Cardiac muscle cell (in vitro differentiated cells and primary cell): ENCODE results near the gene FAM193A. TPM values are rescaled to one million over a fixed set of nuclear protein-coding genes. Genes with fewer than 3 reads are reported as not detected.
"Not testable (repeated sequence)": the region's sequence is repeated elsewhere in the genome, so short reads cannot be mapped to it uniquely, and the experiment has no call there.

ENCODE experiments used
- DNase-seq, 2 donors: peaks; one replicate each; pipeline versions ENCODE4 v3.0.0 to v3.0.0-alpha.2; 2010 to 2017; ENCODE audit warnings: low read depth in 1 of 2, low spot score in 1 of 2
- H3K27ac ChIP-seq: fragments of 200-600 bp; sonication (generic); 2 replicates; pipeline ENCODE4 v1.5.1; 2016
- H3K27me3 ChIP-seq: fragments of 200-600 bp; sonication (generic); 2 replicates; pipeline ENCODE4 v1.6.0; 2016; ENCODE audit warnings: control low read depth
- H3K36me3 ChIP-seq: fragments of 200-600 bp; sonication (generic); 2 replicates; pipeline ENCODE4 v1.5.1; 2016; ENCODE audit warnings: control low read depth
- H3K4me1 ChIP-seq: fragments of 200-600 bp; sonication (generic); 2 replicates; pipeline ENCODE4 v1.8.1; 2017; ENCODE audit warnings: low read depth, mild to moderate bottlenecking, mixed run types
- H3K4me3 ChIP-seq: fragments of 200-600 bp; sonication (generic); 2 replicates; pipeline ENCODE4 v1.5.1; 2016; ENCODE audit warnings: mild to moderate bottlenecking
- H3K9me3 ChIP-seq: fragments of 200-600 bp; sonication (generic); 2 replicates; pipeline ENCODE4 v1.5.1; 2017; ENCODE audit warnings: low read depth, mild to moderate bottlenecking, control low read depth
- polyA plus RNA-seq: library from polyadenylated mRNA; unstranded; fragments of >200 nt; fragmentation: Nextera tagmentation; extraction: Ambion mirVana; gene quantifications from 2 replicates; pipeline ENCODE4 v1.2.1, GENCODE V29; 2016
- total RNA-seq: library from RNA; depleted of rRNA; stranded (reverse); fragments of >200 nt; gene quantifications from 2 replicates; pipeline ENCODE4 v1.2.3, GENCODE V29; 2016
- TF ChIP-seq, protein P1 (sequence below): IDR thresholded peaks from 2 replicates; pipeline ENCODE4 v1.5.1; 2012; ENCODE audit warnings: low read depth, mild to moderate bottlenecking, low read length

FAM193A gene
- total and polyA plus RNA-seq, 2 experiments from 2014 or later: 12.0 to 34.0 TPM

DNA sequence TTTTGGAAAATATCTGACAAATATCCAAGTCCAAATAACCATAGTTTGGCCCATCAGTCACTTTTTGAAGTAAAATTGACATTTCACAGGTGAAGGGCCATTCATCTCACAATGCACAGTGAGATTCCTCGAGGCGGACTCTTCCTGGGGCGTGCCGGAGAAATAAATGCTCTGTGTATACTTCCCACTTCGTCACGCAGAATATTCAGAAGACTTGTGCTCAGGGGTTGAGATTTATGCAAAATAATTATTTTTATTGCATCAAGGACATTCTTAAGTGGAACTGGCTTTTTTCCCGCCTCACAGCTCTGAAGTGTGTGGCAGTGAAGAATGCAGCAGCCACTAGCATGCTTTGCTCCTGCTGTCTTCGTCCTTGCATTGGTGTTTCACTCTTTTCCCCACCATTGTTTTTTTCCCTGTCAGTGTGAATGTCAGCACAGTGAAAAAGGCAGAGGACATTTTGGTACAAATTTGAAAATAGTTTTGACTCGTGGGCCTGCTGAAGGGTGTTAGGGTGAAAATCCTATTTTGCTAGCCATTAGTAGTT lies 70.6 kb downstream of the FAM193A start:
- Histone ChIP-seq H3K4me3 (no peak overlapping the region), H3K4me1 (peaks cover 9% of the 10 kb centered on the region), H3K36me3 (no peaks in the 10 kb centered on the region), H3K9me3 (no peaks in the 10 kb centered on the region), H3K27ac (peak overlapping the region; percentile 26), H3K27me3 (no peaks in the 10 kb centered on the region)
- TF ChIP-seq, protein P1, sequence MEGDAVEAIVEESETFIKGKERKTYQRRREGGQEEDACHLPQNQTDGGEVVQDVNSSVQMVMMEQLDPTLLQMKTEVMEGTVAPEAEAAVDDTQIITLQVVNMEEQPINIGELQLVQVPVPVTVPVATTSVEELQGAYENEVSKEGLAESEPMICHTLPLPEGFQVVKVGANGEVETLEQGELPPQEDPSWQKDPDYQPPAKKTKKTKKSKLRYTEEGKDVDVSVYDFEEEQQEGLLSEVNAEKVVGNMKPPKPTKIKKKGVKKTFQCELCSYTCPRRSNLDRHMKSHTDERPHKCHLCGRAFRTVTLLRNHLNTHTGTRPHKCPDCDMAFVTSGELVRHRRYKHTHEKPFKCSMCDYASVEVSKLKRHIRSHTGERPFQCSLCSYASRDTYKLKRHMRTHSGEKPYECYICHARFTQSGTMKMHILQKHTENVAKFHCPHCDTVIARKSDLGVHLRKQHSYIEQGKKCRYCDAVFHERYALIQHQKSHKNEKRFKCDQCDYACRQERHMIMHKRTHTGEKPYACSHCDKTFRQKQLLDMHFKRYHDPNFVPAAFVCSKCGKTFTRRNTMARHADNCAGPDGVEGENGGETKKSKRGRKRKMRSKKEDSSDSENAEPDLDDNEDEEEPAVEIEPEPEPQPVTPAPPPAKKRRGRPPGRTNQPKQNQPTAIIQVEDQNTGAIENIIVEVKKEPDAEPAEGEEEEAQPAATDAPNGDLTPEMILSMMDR: no peak
- peak in 1 of 2 donors; percentile 26 for DNase-seq

DNA sequence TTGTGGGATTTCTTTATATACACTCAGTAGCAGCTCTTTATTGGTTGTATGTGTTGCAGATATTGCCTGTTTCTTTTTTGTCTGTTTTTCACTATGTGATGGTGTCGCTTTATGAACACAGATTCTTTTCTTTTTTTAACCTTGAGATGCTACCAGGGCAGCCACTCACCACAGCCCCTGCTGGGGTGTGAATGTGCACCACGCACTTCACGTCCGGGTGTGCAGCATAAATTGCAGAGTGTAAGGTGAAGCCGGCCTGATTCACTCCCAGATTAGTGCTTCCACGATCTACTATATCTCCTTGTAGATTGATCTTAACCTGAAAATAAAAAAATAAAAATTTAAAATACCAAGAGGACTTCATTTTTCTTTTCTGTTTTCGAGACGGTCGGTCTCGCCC lies 71.4 kb downstream of the FAM193A start:
- Histone ChIP-seq H3K27ac (no peak overlapping the region), H3K4me3 (no peak overlapping the region), H3K36me3 (no peaks in the 10 kb centered on the region), H3K9me3 (no peaks in the 10 kb centered on the region), H3K27me3 (no peaks in the 10 kb centered on the region), H3K4me1 (peaks cover 9% of the 10 kb centered on the region)
- no peak for DNase-seq
- TF ChIP-seq, protein P1: no peak

DNA sequence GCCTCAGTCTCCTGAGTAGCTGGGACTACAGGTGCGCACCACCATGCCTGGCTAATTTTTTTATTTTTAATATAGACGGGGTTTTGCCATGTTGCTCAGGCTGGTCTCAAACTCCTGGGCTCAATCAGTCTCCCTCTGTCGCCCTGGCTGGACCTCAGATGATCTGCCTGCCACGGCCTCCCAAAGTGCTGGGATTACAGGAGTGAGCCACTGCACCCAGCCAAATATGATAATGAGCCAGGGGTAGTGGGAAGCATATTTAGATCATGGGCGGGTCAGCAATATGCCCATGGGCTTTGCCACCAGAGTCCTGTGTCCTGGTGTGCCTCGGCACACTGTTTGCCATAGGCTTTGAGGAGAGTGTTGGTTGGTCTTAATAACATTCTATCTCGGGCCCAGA lies 71.8 kb downstream of the FAM193A start:
- peaks cover 9% of the 10 kb centered on the region for H3K4me1 ChIP-seq
- TF ChIP-seq, protein P1: no peak

DNA sequence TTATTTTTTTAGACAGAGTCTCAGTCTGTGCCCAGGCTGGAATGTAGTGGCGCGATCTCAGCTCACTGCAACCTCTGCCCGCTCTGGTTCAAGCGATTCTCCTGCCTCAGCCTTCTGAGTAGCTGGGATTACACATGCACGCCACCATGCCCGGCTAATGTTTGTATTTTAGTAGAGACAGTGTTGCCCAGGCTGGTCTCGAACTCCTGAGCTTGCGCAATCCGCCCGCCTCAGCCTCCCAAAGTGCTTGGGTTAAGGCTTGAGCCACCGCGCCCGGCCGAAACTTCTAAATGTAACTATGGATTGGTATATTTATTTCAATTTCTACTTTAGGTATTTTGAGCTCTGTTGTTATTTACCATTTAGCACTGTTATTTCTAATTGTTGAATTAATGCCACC lies 79.4 kb downstream of the FAM193A start:
- no peaks in the 10 kb centered on the region for H3K9me3 ChIP-seq
- TF ChIP-seq, protein P1: no peak
- peaks cover 11% of the 10 kb centered on the region for H3K4me1 ChIP-seq
- H3K27ac ChIP-seq: no peak overlapping the region
- no peak overlapping the region for H3K4me3 ChIP-seq
- no peaks in the 10 kb centered on the region for H3K36me3 ChIP-seq
- no peak for DNase-seq
- no peaks in the 10 kb centered on the region for H3K27me3 ChIP-seq

More for the DNA sequence above, 71.8 kb downstream of the FAM193A start:
- H3K9me3 ChIP-seq: no peaks in the 10 kb centered on the region
- no peaks in the 10 kb centered on the region for H3K36me3 ChIP-seq
- H3K4me3 ChIP-seq: no peak overlapping the region
- DNase-seq: no peak
- H3K27ac ChIP-seq: no peak overlapping the region
- no peaks in the 10 kb centered on the region for H3K27me3 ChIP-seq

DNA sequence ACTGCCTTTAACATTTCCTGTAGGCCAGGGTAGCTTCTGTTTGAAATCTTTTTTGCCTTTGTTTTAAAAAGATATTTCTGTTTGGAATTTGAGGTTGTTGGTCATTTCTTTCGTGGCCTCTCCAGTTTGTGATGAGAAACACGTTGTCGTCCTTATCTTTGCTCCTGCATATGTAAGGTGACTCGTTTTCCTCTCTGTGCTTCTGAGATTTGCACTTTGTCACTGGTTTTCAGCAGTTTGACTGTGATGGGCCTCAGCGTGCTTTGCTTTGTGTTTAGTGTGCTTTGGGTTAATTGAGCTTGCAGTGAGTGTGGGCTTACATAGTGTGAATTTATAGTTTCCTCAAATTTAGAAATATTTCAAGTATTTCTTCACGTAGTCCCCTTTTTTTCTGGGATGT lies 81.5 kb downstream of the FAM193A start:
- DNase-seq: no peak
- Histone ChIP-seq H3K27me3 (no peaks in the 10 kb centered on the region), H3K4me3 (no peak overlapping the region), H3K4me1 (peaks cover 11% of the 10 kb centered on the region), H3K9me3 (no peaks in the 10 kb centered on the region), H3K36me3 (no peaks in the 10 kb centered on the region), H3K27ac (peak overlapping the region; percentile 70)
- TF ChIP-seq, protein P1: no peak

DNA sequence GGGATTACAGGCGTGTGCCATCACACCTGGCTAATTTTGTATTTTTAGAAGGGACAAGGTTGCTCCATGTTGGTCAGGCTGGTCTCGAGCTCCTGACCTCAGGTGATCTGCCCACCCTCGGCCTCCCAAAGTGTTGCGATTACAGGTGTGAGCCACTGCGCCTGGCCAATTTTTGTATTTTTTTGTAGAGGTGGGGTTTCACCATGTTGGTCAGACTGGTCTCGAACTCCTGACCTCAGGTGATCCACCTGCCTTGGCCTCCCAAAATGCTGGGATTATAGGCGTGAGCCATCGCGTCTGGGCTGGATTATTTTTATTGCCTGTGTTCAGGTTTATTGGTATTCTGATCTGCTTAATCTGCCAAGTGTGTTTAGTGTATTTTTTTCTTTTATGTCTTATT lies 82.3 kb downstream of the FAM193A start:
- H3K4me3 ChIP-seq, H3K27me3 ChIP-seq, H3K9me3 ChIP-seq, DNase-seq, H3K27ac ChIP-seq, H3K36me3 ChIP-seq: not testable (repeated sequence)
- peaks cover 11% of the 10 kb centered on the region for H3K4me1 ChIP-seq
